Heart right ventricle (tissue), 16 donors: ENCODE measurements around the gene ARMC7. TPM values are rescaled to one million over a fixed set of nuclear protein-coding genes. Genes with fewer than 3 reads are reported as not detected.

ENCODE experiments used
- ATAC-seq, 8 donors: fragments of 200-7000 bp; cut with Tn5 transposase; one replicate each; pipeline ENCODE4 v1.9.1; 2020; ENCODE audit warnings: mild to moderate bottlenecking in 8 of 8, moderate library complexity in 8 of 8, moderate number of reproducible peaks in 1 of 8
- DNase-seq, 2 donors: peaks; one replicate each; pipeline ENCODE4 v3.0.0-alpha.2; 2020
- H3K27ac ChIP-seq, 10 donors: fragments of 200-600 bp; sonication (generic) in 2 of 10; one replicate each; pipeline versions ENCODE4 v1.5.0 to v1.8.0; 2020 to 2022; ENCODE audit warnings: mild to moderate bottlenecking in 3 of 10
- H3K27me3 ChIP-seq, 7 donors: fragments of 200-600 bp; one replicate each; pipeline ENCODE4 v1.8.0; 2021 to 2022; ENCODE audit warnings: mild to moderate bottlenecking in 2 of 7
- H3K36me3 ChIP-seq, 9 donors: fragments of 200-600 bp; sonication (generic) in 1 of 9; one replicate each; pipeline versions ENCODE4 v1.5.0 to v1.8.0; 2020 to 2022; ENCODE audit warnings: mild to moderate bottlenecking in 2 of 9
- H3K4me1 ChIP-seq, 9 donors: fragments of 200-600 bp; sonication (generic) in 1 of 9; one replicate each; pipeline versions ENCODE4 v1.5.0 to v1.8.0; 2020 to 2022; ENCODE audit warnings: mild to moderate bottlenecking in 4 of 9
- H3K4me3 ChIP-seq, 10 donors: fragments of 200-600 bp; sonication (generic) in 2 of 10; one replicate each; pipeline versions ENCODE4 v1.5.0 to v1.8.0; 2020 to 2022; ENCODE audit warnings: mild to moderate bottlenecking in 7 of 10, moderate library complexity in 2 of 10
- H3K9me3 ChIP-seq, 11 donors: fragments of 200-600 bp in 10 of 11; sonication (generic) in 2 of 11; one replicate each; pipeline versions ENCODE4 v1.5.0 to v1.8.0; 2013 to 2022; ENCODE audit warnings: mild to moderate bottlenecking in 2 of 11, control low read depth in 1 of 11, moderate library complexity in 1 of 11
- WGBS, 2 donors: extraction: QIAGEN DNeasy Blood & Tissue Kit; methylation state at CpG; one replicate each; pipeline ENCODE4 v1.1.7; 2013; ENCODE audit warnings: inconsistent platforms in 1 of 2; 5-methylcytosine and 5-hydroxymethylcytosine counted together
- intact Hi-C, 10 donors: fragments of 100-400 bp; cut with DNase I; formaldehyde crosslinking; loops; one replicate each; pipeline versions ENCODE4 v1.11.1 to v1.14.2; 2022
- polyA plus RNA-seq, 2 donors: library from polyadenylated mRNA; stranded (reverse); fragments of 200-250 nt; gene quantifications; one replicate each; pipeline ENCODE4 v1.2.3, GENCODE V29; 2013
- total RNA-seq, 10 donors: library from RNA; stranded (reverse); fragmentation: NEBNext Ultra II Directional in 3 of 10; extraction: Animal tissue kit (Norgen Biotek cat#: 25700) in 3 of 10; gene quantifications; one replicate each; pipeline versions ENCODE4 v1.2.1 to v1.2.4, GENCODE V29; 2021 to 2023
- TF ChIP-seq, protein P1 (sequence below), 9 donors: fragments of 200-600 bp; sonication (generic) in 2 of 9; IDR thresholded peaks; one replicate each; pipeline versions ENCODE4 v1.5.0 to v1.8.0; 2021 to 2022; ENCODE audit warnings: antibody characterized with exemption in 9 of 9, mild to moderate bottlenecking in 5 of 9, moderate library complexity in 1 of 9
- donor health status: Arrhythmogenic right ventricular cardiomyopathy.
- donor health status: ischemic (EF 13 %, LVEDD 7.1; RV severe dilation, severe dysfunction).
- donor health status: healthy with polysubstance abuse.
- donor health status: DM: no; HTN: yes; CAD: no.
- donor health status: DM: no; HTN: no; CAD: no.
- donor health status: ischemic (EF 25% LVEDD 6.9; RV normal size, moderate dysfunction).
- donor health status: ischemic (EF 25% LVEDD 5.7; RV mildly dilated, moderate dysfunction).
- donor health status: healthy.
- donor health status: DM: yes; HTN: yes; CAD: no.
- donor health status: Ischemic cardiomyopathy.
- donor health status: ischemic (EF 35%, LVEDD 5.7; RV mildly dilated, moderate dysfunction).
- donor health status: nonischemic (EF 11% LVEDD 7.7; RV severe dilation, severe dysfunction).
- donor health status: DM: yes; HTN: yes; CAD: no.
- donor health status: PGD.
- donor health status: ischemic (EF 29% LVEDD 5.4; RV normal size, mild dysfunction).
- donor health status: nonischemic (EF 23%, LVEDD 6.1; RV moderate dilation, normal function).

The ARMC7 gene
- total and polyA plus RNA-seq, 12 donors: 3.1 to 7.9 (median 5.2) TPM

DNA sequence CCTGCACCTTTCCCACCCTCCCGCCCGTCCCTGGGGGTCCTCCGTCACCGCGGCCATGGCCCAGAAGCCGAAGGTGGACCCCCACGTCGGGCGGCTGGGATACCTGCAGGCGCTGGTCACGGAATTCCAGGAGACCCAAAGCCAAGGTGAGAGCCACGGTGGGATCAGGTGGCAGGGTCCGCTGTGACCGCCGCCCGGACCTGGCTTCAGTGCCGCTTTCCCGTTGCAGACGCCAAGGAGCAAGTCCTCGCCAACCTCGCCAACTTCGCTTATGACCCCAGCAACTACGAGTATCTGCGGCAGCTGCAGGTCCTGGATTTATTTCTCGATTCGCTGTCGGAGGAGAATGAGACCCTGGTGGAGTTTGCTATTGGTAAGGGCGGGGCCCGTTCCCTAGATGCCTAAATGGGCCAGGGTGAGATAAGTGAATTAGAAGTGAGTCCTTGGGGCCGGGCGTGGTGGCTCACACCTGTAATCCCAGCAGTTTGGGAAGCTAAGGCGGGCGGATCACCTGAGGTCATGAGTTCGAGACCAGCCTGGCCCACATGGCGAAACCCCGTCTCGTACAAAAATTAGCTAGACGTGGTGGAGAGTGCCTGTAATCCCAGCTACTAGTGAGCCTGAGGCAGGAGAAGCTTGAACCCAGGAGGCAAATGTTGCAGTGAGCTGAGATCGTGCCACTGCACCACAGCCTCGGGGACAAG lies 617 bp downstream of the ARMC7 start:
- TF ChIP-seq, protein P1, sequence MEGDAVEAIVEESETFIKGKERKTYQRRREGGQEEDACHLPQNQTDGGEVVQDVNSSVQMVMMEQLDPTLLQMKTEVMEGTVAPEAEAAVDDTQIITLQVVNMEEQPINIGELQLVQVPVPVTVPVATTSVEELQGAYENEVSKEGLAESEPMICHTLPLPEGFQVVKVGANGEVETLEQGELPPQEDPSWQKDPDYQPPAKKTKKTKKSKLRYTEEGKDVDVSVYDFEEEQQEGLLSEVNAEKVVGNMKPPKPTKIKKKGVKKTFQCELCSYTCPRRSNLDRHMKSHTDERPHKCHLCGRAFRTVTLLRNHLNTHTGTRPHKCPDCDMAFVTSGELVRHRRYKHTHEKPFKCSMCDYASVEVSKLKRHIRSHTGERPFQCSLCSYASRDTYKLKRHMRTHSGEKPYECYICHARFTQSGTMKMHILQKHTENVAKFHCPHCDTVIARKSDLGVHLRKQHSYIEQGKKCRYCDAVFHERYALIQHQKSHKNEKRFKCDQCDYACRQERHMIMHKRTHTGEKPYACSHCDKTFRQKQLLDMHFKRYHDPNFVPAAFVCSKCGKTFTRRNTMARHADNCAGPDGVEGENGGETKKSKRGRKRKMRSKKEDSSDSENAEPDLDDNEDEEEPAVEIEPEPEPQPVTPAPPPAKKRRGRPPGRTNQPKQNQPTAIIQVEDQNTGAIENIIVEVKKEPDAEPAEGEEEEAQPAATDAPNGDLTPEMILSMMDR (IDR thresholded peaks at IDR 0.05): no peak
- Histone ChIP-seq H3K36me3 (peaks cover 0 to 6% (median 0%) of the 10 kb centered on the region in 9 donors), H3K27me3 (no peaks in the 10 kb centered on the region), H3K27ac (peak overlapping the region; percentile 35 to 91 (median 86)), H3K4me3 (peak overlapping the region; percentile 68 to 96 (median 86)), H3K9me3 (no peaks in the 10 kb centered on the region), H3K4me1 (peaks cover 5 to 59% (median 38%) of the 10 kb centered on the region in 9 donors)
- ATAC-seq (peak in 2 of 8 donors; percentile 3 to 7), DNase-seq (no peak)
- intact Hi-C loops: loop anchor here (5.0 to 10.0 kb wide), 13 partner anchors 33 to 304 kb away; partner anchors contain the start of genes NUP85 (in 3 of the 10), JPT1 (in 2 of the 10), SUMO2 (in 2 of the 10) and CDR2L (in 1 of the 10)
- WGBS, 2 donors: 23 to 25% methylated on average over 40 of the region's 40 CpGs

DNA sequence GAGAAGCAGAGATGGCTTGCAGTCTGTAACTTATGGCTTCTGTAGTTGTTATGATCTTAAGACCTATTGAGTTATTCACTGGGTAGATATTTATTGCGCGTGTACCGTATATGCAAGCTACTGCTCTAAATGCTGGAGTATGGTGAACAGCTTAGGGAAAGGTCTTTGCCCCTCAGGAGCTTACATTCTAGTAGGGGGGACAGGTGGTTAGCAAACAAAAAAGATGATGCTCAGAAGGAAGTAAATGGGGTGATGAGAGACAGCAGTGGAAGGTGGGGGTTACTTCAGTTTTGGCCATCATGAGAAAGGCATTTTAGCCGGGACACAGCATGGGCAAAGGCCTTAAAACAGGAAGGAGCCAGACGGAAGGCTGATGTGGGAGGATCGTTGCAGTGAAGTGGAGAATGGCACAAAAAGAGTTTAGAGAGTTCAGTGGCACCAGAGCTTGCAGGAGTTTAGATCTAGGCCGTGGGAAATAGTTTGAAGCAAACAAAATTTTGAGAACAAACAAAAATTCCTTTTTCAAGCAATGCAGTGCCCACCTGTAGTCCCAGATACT lies 2.1 kb downstream of the ARMC7 start:
- H3K27ac ChIP-seq: no peak overlapping the region
- no peaks in the 10 kb centered on the region for H3K9me3 ChIP-seq
- WGBS, 2 donors: 81 to 85% methylated on average over 7 of the region's 7 CpGs
- H3K4me3 ChIP-seq: no peak overlapping the region
- peaks cover 5 to 64% (median 43%) of the 10 kb centered on the region in 9 donors for H3K4me1 ChIP-seq
- H3K27me3 ChIP-seq: no peaks in the 10 kb centered on the region
- peaks cover 0 to 15% (median 0%) of the 10 kb centered on the region in 9 donors for H3K36me3 ChIP-seq
- intact Hi-C loops: loop anchor here (5.0 to 10.0 kb wide), 13 partner anchors 35 to 303 kb away; partner anchors contain the start of genes NUP85 (in 3 of the 10), JPT1 (in 2 of the 10), SUMO2 (in 2 of the 10) and CDR2L (in 1 of the 10)
- DNase-seq (no peak), ATAC-seq (no peak)
- TF ChIP-seq, protein P1 (IDR thresholded peaks at IDR 0.05): no peak

DNA sequence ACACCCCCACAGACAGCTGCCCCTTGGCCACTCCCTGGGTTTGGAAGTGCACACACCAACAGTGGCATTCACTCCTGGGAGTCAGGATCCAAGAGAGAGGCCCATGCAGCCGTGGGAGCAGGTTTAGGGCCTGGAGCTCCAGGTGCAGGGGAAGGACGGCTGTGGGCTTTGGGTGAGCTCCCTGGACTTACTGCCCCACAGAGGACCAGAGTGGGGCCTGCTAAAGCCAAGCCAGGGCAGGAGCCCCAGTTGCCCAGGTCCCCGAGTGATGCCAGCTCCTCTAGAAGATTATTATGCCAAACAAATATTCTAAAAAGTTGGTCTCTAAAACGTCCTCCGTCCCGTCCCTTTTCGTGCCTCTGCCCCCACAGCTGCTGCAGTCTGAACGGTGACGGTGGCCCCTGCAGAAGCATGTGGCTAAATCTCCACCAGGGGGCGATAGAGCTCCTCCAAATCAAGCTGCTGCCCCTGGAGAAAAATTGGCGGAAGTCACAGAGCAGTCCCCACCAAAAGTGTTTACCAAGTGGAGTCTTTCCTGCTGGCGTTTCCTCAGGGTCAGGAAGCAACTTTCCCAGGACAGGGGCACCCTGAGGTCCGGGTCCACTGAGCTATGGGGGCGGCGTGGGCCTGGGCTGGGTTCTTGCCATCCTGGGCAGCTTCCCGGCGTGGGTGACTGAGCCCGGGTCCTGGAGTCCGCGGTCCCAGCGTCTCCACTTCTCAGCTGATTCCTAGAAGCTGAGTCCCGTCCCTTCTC lies 4.2 kb downstream of the ARMC7 start:
- ATAC-seq (peak; percentile 75 to 90 (median 83)), DNase-seq (peak; percentile 76 to 94)
- intact Hi-C loops: loop anchor here (2.0 to 10.0 kb wide), 15 partner anchors 37 to 301 kb away; partner anchors contain the start of genes NUP85 (in 3 of the 10), JPT1 (in 2 of the 10), SUMO2 (in 2 of the 10) and CDR2L (in 1 of the 10)
- Histone ChIP-seq H3K9me3 (no peaks in the 10 kb centered on the region), H3K4me1 (peaks cover 5 to 66% (median 40%) of the 10 kb centered on the region in 9 donors), H3K27ac (peak overlapping the region; percentile 55 to 96 (median 90)), H3K4me3 (peak overlapping the region; percentile 14 to 66 (median 58)), H3K27me3 (no peaks in the 10 kb centered on the region), H3K36me3 (peaks cover 0 to 21% (median 0%) of the 10 kb centered on the region in 9 donors)
- 8 to 12% methylated on average over 22 of the region's 22 CpGs for WGBS, 2 donors
- TF ChIP-seq, protein P1 (IDR thresholded peaks at IDR 0.05): peak; percentile 94 to 98 (median 95)
